ENCODE results near the gene MCCC2. TPM values are rescaled to one million over a fixed set of nuclear protein-coding genes. Genes with fewer than 3 reads are reported as not detected.
"Not testable (repeated sequence)": the region's sequence is repeated elsewhere in the genome, so short reads cannot be mapped to it uniquely, and the experiment has no call there.

Gene MCCC2
- total RNA-seq, 1 donor from 2014 or later = 44.9 TPM

DNA sequence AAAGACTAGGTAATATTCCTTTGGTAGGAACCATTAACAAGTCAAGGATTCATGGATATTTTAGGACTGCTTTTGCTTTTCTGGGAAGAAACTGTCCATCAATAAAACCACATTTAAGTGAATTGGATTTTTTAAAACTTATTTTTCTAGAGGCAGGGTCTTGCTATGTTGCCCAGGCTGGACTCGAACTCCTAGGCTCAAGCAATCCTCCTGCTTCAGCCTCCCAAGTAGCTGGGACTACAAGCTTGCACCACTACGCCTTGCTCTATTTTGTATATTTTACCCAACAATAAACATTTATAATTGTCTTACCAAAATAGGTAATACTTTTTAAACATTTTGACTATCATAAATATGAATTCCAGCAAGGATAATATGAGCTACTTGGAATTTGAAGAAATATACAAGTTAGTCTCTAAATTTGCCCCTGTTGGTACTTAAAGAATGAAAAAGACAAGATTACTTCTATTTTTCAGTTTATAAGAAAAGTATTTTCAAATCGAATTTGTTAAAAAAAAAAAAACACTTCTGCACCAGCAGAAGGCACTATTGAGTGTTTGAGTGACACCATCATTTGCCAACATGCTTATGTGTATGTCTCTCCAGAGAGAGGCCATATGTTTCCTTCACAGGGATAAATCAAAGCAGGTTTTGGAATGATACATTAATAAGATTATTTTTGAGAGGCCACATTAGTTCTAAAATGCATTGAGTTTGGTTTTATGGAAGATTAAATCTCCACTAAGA lies 71.9 kb downstream of the MCCC2 start:
- intact Hi-C loops (cut with micrococcal nuclease) = no loop called here

DNA sequence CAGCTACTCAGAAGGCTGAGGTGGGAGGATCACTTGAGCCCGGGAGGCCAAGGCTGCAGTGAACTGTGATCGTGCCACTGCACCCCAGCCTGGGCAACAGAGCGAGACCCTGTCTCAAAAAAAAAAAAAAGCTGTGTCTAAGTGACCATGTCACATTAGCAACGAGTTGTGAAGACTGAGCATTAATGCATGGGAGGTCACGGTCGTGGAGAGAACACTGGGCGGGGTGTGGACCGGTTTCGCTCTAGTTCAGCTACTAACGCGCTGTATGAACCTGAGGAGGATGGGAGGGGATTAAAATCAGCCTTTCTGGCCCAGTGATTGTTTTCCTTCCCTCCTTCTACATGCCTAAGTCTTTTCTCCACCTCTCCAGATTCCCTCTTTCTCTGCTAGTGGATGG lies 75.2 kb downstream of the MCCC2 start:
- intact Hi-C loops (cut with micrococcal nuclease) = no loop called here

DNA sequence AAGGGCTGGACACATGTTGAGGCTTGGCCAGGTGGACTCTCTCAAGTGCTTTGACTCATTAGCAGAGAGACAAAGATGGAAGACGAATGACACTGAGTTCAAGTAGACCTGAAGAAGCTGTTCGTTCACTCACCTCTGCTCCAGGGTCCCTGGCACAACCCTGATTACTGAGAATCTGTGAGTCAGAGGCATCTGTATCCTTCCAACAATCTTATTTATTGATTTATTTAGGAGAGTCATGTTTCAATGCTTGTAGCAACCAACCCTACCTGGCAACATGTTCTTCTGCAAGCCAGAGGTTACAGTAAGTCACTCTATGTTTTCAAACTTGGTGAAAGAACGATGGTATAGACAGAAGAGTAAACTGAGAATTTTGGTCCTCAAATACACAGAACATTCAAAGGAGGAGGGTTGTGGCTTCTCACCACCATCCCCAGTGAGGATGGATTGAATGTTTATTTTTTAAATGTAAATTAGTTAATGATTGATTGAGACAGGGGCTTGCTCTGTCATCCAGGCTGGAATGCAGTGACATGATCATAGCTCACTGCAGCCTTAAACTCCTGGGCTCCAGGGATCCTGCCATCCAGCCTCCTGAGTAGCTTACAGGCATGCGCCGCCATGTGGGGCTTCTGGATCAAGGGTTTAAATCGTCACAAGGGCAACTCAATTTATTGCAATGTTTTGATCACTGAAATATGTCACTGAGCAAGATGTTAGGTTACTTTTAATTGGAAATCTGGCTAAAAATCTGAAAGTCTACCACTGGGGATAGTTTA lies 76.2 kb downstream of the MCCC2 start:
- intact Hi-C loops (cut with micrococcal nuclease) = no loop called here

DNA sequence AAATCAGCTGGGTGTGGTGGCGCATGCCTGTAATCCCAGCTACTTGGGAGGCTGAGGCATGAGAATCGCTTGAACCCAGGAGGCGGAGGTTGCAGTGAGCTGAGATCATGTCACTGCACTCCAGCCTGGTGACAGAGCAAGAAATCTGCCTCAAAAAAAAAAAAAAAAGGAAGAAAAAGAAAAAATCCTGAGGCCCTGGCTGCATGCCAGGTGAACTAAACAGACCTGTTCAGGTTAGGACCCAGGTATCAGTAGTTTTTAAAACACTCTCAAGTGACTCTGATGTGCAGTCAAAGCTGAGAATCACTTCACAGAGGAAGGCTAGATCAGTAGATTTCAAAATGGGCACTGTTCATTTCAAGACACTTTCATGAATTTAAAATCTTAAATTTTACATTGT lies 77.5 kb downstream of the MCCC2 start:
- intact Hi-C loops (cut with micrococcal nuclease) = not testable (repeated sequence)

DNA sequence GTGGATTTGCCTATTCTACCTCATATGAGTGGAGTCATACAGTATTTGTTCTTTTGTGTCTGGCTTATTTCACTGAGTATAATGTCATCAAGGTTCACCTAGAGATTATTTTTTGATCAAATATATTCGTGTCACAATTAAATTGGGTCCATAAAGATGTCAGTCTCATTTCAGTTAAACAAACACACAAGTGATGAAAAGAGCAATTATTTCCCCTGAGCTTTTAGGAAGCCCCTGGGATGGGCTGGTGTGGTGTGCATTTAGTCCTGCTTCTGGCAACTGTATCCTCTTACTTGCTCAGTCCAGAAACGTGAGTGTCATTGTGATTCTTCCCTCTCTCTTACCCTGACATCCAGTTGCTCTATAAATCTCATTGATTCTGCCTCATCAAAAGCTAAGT lies 79.2 kb downstream of the MCCC2 start:
- intact Hi-C loops (cut with micrococcal nuclease) = no loop called here

DNA sequence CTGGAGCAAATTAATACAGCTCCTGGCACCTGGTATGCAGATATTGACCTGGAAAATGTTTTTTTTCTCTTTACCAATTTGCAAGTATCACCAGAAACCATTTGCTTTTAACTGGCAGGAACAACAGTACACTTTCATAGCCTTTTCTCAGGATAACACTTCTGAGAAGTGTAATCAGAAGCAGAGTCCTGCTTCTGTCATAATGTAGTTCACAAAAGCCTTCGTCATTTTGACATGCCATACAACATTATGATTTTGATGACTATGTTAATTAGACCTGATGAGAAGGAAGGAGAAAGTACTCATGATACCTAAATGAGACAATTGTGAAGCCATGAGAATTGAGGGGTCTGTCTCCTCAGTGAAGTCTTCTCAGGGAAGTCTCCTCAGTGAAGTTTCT lies 90.8 kb downstream of the MCCC2 start:
- intact Hi-C loops (cut with micrococcal nuclease) = no loop called here

DNA sequence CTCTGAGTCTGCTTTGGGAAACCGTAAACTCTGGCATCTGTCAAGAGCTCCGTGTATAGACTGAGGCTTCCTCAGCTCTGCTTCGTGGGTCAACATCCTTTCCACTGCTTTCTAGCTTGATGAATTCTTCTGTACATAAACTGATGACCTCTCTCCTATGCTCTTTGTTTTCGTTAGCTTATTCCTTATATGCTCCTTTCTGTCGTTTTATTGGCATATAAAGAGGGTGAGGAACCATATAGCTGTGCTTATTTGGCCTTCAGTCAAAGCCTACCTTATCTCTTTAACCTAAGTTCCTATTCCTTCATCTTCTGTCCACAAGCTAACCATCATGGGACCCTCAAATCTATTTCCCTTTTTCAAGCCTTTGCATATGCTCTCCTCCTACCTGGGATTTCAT lies 92.6 kb downstream of the MCCC2 start:
- intact Hi-C loops (cut with micrococcal nuclease) = no loop called here

DNA sequence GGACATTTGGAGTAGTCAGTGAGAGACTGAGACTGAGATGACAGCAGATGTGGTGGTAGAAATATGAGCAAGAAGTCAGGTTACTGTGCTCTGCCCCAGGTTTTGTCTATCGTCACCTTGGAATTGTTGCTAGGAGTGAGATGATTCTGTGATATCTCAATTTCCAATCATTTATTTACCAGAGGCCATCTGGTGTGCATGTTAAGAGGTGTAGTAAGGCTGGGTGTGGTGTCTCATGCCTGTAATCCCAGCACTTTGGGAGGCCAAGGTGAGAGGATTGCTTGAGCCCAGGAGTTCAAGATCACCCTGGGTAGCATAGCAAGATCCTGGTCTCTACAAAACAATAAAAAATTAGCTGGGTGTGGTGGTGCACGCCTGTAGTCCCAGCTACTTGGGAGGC lies 93.4 kb downstream of the MCCC2 start:
- intact Hi-C loops (cut with micrococcal nuclease) = no loop called here

DNA sequence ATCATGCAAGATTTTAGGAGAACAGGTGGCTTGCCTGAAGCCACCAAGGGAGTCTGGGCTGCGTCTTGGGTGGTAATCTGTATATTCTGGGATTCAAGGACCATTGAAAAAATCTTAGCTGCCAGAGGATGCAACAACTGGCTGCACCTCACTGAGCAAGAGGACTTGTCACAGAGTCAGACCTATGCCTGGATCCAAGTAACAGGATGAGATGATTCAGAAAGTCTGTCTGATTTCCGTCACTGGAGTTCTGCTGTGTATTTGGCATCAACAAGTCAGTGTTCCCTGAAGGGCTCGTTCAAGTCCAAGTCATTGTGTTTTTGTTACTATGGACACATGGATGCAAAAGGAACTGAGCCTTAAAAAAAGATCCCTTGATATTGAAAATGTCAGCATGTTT lies 94.2 kb downstream of the MCCC2 start:
- intact Hi-C loops (cut with micrococcal nuclease) = no loop called here

DNA sequence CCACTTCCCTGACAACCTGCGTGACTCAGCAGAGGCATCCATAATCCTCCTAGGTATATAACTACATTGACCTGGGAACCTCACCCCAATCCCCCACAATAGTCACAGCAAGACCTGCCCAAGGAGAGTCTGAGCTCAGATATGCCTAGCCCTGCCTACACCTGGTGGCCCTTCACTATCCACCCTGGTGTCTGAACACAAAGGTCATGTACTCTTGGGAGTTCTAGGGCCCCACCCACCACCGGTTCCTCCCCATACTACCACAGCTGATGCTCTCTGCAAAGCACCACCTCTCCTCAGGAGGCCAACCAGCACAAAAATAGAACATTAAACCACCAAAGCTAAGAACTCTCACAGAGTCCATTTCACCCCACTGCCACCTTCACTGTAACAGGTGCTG lies 97.2 kb downstream of the MCCC2 start:
- intact Hi-C loops (cut with micrococcal nuclease) = no loop called here

DNA sequence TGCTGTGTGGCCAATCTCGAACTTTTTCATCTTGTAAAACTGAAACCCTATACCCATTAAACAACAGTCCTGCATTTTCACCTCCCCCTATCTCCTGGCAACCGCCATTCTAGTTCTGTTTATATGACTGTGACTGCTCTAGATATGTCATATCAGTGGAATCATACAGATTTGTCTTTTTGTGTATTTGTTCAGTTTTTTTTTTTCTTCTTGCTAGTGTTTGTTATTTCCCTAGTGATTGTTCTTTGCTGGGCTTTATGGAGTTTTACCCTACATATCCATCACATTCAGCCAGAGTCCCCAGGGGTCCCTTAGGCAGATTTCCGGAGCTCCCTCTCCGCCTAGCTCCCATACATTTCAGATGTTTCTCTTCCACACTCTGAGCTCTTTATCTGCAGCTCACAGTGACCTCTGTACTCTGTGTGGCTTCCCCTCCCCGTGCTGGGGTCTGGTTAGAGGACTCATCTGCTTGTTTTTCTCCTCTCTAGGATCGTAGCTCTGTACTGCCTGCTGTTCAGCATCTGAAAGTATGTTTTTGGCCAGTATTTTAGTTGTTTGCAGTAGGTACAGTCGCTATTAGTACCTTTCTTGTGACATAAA lies 106.8 kb downstream of the MCCC2 start:
- intact Hi-C loops (cut with micrococcal nuclease) = no loop called here

DNA sequence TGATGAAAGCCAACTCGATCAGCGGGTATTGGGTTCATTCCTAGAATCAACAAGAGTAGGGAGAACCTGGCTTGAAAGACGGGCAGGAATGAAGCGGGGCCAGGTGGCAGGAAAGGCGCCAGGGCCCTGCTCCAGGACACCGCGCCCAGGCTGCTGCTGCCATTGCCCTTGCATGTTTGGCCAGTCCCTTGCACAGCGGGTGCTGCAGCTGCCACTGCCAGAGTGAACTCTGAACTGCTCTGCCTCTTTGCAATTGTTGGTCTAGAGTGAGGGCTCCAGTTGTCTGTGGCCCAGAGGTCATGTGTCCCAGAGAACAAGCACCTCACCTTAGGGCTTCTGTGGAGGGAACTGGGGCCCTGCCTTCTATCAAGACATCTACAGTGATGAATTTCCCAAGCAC lies 107.9 kb downstream of the MCCC2 start:
- intact Hi-C loops (cut with micrococcal nuclease) = no loop called here

DNA sequence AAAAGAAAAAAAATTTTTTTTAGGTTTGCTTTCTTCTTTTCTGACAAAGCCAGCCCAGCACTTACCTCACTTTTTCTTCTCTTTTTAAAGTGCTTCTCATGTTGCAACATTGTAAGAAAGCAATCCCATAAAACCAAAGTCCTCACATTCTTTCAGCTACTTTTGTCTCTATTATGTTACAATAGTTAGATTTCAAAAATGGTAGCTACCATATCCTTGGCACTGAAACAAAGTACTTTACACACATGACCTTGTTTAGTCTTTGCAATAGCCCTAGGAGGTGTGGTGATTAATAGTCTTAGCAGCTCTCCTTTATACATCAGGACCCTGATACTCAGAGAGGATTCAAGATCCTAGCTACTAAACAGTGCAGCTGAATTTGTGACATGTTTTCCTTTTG lies 108.5 kb downstream of the MCCC2 start:
- intact Hi-C loops (cut with micrococcal nuclease) = no loop called here

DNA sequence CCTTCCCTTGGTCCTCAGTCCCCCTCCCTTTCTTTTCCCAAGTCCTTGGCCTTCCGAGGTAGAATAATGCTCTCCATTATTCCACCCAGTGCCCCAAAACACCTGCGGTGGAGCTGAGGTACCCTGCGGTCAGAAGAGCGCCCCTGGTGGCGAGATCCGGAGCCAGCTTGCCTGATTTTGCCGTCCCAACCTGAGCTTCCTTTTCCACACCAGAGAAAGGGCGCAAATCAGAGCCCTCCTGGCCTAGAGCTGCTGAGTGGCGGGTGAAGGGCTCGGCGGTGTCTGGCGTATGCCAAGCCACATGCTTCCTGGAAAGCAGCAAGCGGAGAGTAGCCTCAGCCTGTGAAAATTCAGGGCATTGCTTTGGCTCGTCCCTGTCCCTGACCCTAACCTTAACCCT lies 110.8 kb downstream of the MCCC2 start:
- intact Hi-C loops (cut with micrococcal nuclease) = no loop called here

DNA sequence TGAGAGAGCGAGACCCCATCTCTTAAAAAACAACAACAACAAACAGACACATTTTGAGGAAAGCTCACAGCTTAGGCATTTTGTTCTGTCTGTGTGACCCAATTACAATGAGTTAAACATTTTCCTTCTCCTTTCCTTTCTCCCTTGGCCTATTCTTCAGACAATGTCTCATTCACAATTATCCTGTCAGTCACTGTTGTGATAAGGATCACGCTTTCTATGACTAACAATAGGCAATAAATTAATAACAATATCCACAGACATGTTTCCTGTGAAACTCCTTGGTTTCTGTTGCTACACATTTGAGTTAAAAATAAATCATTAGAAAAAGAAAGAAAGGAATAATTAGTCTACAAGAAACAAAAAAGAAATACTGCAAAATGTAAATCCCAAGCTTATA lies 112.1 kb downstream of the MCCC2 start:
- intact Hi-C loops (cut with micrococcal nuclease) = no loop called here

DNA sequence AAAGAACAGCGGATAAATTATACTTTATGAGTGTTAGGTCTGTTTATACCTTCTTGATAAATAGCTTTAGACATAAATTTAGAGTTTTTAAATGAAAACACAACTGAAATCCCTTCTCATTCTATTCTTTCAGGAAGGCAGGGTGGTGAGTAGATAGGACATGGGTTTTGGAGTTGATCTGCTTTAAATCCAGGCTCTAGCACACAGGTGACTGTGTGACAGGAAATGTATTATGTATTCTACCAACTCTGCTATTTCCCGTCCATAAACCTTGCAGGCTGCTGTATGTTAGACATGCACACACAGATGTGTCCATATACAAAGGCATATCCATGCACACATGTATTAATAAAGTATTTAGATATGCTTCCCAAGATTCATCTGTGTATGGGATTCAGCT lies 112.6 kb downstream of the MCCC2 start:
- intact Hi-C loops (cut with micrococcal nuclease) = no loop called here

DNA sequence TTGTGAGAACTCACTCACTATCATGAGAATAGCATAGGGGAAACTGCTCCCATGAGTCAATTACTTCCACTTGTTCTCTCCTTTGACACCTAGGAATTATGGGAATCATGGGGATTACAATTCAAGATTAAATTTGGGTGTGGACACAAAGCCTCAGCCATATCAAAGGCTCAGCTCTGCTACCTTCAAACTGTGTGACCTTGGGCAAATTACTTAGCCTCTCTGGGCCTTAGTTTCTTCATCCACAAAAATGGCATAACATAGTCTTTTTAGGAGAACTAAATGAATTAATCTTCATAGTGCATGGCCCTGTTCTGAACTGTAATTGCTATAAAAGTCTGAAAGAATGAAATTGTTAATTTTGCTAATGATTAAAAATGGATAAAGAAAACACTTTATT lies 113.7 kb downstream of the MCCC2 start:
- intact Hi-C loops (cut with micrococcal nuclease) = no loop called here

DNA sequence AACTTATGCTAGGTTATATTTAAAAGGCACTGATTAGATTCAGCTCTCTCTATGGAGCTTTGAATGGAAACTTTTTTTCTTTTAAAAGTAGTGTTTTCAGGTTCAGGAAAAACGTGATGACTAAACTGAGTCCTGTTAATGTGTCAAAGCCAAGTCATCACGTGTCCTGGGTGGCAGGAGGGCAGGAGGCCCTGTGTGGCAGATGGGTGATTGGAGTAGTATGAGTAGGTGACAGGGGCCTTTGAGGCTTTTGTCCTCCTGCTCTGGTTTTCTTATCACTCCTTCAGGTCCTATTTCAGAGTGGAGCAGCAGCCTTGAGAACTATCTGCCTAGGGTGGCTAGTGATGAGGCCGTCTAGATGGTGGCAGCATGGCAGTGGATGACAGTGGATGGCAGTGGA lies 114.3 kb downstream of the MCCC2 start:
- intact Hi-C loops (cut with micrococcal nuclease) = no loop called here

DNA sequence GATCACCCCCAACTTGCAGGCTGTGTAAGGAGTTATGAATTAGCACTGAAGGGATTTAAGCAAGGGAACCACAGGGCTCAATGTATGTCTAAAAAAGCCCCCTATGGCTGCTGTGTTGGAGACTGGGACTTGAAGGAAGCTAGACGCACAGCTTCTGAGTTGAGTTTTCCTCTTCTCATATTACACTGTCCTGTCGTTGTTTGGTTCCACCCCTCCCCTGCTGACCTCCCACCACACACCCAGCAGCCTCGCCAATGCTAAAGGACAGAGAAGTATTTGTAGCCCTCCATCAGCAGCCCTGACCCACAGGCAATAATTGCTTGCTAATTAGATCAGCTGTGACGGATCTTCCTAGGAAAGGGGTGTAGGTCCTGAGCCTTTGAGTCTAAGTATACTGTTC lies 116.8 kb downstream of the MCCC2 start:
- intact Hi-C loops (cut with micrococcal nuclease) = no loop called here

DNA sequence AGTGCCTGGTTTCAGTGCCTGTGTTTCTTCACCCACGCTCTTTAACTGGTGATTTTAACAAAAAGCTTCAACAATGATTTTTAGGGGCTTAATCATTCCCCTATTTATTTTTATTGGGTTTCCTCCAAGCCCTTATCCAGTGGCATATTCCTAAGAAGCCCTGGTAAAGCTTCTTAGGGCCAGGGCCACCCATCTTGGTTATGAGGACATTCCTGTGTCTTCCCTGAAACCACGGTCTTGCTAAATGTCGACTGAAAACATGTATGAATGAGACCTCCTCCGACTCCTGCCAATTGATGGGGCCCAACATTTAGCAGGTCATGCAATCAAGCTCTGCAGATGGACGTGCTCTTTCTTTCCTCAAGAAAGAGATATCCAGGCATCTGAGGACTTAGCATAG lies 118.3 kb downstream of the MCCC2 start:
- intact Hi-C loops (cut with micrococcal nuclease) = no loop called here

DNA sequence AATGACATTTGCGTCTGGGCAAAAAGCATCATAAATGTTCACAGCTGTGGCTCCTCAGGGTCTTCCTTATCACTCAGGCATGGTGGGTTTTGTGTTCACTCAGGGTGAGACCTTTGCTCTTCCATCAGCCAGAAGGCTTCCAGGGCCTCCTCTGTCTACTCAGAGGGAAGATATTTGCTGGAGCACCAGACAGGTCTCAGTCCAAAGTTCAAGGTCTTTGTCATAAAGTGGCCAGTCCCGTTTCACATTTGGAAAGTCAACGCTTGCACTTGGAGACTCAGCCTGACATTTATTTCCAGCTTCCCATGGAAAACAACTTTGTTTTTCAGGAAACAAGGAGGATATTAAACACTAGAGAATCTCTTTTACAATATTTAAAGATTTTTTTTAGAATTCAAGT lies 119.8 kb downstream of the MCCC2 start:
- intact Hi-C loops (cut with micrococcal nuclease) = no loop called here
